ENCODE results near the gene INO80D.

- TF ChIP-seq ZNF3 (CRISPR knock-in tag; IDR thresholded peaks at IDR 0.05) (no peak), FOXK2 (IDR thresholded peaks at IDR 0.05) (no peak), ZNF207 (IDR thresholded peaks at IDR 0.05; ENCODE audit: borderline replicate concordance) (no peak), RFX5 (IDR thresholded peaks at IDR 0.05; ENCODE audit: low read depth, low read length) (no peak), NCOA2 (CRISPR knock-in tag; IDR thresholded peaks at IDR 0.05) (0 out of 2 replicates have a peak, but pooled peaks have one; percentile 28), CTCF (CRISPR knock-in tag; IDR thresholded peaks at IDR 0.05) (peak; percentile 97)
Observed at GRCh38 chr2:205947621-205948495, 138.1 kb downstream of the INO80D start.

Data from HepG2 (cell line).